Inferior parietal cortex (tissue), 1 donor: Measurements from ENCODE around the gene FAM89B.

ENCODE experiments used
- DNase-seq: peaks from one replicate; pipeline ENCODE4 v3.0.0-alpha.2; 2016; ENCODE audit errors: extremely low spot score

The FAM89B gene

DNA sequence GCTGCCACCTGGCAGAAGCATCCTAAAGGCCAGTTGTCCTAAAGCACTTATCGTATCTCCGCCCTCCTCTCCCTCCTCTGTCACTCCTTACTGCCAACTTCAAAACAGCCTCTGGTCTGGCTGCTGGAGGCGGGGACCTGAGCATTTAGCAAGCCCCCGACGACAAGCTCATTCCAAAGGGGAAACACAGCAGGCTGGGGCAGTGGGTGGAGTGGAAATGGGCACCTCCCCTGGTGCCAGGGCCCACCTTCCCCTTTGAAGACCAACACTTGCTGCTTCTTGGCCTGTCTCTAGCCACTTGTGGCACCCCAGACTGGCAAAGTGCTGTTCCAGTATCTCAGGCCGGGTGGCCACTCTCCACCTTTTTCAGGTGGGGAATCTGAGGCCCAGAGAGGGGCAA is 38.1 kb downstream of the FAM89B start:
- no peak for DNase-seq

DNA sequence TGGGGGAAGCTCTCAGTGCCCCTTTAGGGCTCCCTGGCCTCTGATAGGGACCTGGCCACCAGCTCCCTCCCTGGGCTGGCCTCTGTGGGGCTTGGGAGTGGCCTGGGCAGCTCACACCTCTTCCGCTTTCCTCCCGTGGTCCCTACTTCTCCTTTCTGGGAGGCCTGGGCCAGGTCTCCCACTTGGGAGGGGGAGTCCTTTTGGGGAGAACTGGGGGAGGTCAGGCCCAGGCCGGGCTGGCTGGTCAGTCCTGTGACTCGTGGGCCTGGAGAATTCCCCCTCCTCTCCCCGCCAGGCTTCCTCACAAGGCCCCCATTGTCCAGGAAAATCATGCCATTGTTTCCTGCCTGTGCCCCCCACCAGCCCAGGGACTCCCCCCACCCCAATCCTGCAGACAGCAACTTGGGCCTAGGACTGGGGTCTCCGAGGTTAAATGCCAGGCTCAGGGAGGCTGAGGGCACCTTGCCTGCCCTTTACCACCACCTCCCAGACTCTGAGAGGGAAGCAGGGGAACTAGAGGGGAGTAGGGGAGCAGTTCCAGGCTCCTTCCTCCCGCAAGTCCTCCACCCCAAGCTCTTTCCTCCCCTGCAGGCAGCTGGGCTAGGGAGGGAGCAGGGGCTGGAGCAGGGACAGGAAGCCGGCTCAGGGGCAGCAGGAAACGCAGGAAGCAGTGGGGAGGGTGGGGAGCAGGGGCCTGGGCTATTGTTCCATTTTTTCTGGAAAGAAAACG is 38.9 kb downstream of the FAM89B start:
- peak; percentile 62 for DNase-seq

DNA sequence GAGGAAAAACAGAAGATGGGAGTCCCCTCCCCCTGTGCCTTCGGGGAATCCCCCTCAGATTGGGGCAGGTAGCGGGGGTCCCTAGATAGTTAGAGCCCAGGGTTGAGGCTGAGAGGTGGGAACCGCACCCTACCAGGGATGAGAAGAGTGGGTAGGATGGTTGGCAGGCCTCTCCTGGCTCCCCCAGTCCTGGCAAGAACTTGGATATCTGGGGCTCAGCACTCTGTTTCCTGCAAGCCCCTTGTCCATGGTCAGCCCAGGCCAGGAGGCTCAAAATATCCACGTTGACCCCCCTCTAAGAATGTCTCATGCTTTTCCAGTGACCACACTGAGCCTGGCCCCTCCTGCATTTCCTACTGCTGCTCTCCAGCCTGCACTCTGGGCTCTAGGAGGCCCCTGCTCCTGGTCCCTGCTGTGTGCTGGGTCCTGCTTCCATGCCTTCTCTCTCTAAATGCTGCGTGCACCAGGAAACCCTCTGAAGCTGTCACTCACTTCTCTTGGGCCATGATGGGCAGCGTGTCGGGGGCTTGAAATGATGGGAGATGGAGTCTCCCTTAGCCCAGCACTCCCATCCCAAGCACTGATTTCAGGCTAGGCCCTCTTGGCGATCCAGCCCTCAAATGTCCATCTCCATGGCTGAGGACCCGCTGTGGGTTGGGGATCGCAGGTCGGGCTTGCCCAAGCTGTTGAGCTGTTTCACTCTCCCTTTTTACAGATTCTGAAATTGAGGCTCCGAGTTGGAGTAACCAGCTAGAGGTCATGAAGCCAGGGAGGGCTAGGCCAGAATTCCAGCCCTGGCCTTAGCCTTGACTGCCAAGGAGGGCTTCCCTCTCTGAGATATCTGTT is 39.6 kb downstream of the FAM89B start:
- no peak for DNase-seq

DNA sequence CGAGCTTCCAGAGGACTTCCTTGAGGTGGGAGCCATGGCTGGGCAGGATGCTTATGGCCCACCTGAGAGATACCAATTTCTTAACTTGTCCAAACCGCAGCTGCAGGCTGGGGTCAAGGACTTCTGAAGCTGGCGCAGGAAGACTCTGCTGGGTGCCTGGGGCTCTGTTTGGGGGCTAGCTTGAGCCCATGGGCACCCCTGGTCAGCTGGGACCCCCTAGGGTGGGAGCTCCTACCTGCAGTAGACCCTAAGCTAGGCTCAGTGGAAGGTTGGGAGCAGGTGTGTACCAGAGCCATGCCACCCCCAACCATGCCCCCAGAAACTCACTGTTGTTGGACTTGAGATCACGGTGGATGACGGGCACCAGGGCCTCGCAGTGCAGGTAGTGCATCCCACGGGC is 40.4 kb downstream of the FAM89B start:
- no peak for DNase-seq

DNA sequence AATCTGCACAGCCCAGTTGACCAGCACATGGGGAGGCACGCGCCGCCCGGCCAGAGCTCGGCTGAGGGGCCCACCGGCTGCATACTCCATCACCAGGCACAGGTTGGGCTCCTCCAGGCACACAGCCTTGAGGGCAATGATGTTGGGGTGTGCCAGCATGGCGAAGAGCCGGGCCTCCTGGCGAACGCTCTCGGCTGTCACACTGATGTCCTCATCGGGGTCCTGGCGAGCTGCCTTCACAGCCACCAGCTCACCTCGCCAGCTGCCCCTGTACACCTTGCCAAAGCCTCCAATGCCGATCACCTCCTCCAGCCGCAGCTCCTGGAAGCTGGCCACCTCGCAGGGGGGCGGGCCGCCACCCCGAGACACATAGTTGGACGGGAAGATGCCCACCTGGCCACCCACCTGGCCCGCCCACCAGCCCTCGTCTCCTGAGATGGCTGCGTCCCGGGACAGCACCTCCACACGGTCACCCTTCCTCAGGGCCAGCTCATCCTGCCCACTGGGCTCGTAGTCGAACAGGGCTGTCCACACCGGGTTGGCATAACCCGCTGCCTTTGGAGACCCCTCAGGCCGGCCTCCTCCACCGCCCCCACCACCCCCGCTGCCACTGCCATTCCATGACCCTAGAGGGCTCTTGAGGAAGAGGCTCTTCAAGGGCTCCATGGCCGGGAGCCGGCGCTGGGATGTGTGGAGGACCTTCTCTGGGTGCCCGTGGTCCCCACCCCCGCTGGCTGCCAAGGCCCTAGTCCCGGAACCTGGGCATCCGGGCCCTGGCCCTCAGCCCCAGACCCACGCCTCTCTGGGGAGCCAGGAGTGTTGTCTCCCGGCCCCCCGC is 41.0 kb downstream of the FAM89B start:
- DNase-seq = no peak

DNA sequence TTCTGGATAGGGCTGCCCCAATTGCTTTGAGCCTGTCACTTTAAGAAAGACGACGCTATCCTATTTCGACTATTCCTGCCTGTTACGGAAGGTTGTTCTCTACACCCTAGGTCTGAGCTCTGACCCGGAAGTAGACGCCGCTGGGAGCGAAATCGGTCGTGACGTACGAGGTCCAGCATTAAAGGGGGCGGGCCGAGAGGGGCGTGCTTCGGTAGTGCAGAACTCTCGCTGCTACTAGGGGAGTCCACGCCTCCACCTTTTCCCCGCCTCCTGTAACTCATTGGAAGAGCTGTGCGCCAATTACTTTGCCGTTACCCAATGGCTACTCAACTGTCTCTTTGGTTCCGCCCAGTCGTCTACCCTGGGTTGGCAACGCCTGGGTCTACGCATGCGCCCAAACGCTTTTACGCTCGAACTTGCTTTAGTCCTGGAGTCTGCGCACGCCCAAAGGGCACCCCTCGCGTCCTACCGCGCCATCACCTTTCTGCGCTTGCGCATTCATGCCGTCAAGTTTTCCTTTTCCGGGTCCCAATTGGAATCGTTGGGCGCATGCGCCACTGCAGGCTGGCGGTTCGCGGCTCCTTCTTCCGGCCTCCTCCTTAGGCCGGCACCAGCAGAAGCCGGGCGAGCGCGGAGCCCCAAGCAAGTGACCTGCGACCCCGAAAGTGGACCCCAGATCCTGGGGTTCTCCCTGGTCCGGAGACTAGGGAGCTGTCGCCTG is 43.1 kb downstream of the FAM89B start, which contains the start of gene PCNX3:
PCNX3 (plus strand) TSS at position 548 of the 721 bp plus-strand sequence. CDS start 536 bp downstream, outside the sequence.
- peak; percentile 100 for DNase-seq

DNA sequence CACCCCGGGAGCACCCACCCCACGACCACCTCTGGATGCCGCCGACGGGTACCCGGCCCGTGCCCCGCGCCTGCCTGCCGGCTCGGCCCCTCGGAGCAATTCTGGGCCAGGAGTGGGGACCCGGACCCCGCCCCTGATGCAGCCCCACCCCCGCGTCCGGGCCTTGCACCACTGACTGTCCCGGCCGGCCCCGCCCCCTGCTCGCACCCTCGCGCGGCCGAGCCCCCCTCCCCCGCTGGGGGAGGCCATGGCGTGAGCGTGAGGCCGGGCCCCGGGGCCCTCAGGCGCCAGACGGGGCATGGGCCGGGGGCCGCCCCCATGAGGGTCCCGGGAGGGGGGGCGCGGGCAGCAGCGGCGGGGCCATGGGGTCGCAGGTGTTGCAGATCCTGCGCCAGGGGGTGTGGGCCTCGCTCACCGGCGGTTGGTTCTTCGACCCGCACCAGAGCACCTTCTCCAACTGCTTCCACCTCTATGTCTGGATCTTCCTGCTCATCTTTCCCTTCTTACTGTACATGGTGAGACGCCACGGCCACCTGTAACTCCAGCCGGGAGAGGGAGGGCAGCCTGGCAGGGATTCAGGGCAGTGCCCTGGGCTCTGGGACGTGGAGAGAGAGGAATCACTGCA is 43.7 kb downstream of the FAM89B start:
- DNase-seq = no peak

DNA sequence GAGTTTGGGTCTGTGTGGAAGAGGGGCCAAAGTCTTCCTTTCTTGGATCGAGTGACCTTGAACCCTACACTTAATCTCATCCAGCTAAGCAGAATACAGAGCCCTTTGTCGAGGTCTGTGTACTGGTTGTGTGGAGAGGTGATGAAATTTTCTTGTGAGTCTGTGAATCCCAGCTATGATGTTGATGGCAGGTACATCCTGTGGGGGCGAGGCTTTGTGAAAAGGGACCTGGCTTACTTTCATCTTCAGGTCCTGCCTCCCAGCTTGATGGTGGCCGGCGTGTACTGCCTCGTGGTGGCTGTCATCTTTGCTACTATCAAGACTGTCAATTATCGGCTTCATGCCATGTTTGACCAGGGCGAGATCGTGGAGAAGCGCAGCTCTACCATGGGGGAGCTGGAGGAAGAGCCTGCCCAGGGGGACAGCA is 44.2 kb downstream of the FAM89B start:
- DNase-seq = no peak

DNA sequence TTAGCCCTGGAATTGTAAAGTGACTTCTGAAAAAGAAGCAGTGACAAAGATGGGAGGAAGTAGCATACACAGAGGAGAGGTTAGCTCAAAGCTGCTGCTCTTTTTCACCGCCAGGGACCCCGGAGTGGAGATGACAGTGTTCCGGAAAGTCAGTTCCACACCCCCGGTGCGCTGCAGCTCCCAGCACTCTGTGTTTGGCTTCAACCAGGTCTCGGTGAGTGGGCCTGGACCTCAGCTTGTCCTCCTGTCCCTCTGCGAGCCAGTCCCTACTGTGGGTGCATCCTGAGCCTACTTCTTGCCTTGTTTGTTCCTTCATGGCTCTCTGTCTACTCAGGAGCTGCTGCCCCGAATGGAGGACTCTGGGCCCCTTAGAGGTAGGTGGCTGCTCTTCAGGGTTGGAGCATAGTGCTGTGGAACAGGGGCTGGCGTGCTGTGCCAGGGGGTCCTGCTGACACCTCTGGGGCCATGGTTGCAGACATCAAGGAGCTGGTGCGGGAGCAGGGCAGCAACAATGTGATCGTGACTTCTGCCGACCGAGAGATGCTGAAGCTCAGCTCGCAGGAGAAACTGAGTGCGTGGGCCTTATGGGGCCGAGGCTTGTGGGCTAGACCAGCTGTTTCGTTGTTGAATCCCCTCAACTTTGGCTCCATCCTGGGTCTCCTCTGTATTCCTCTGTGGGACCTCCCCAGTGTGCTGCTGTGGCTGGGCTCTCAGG is 45.0 kb downstream of the FAM89B start:
- no peak for DNase-seq

DNA sequence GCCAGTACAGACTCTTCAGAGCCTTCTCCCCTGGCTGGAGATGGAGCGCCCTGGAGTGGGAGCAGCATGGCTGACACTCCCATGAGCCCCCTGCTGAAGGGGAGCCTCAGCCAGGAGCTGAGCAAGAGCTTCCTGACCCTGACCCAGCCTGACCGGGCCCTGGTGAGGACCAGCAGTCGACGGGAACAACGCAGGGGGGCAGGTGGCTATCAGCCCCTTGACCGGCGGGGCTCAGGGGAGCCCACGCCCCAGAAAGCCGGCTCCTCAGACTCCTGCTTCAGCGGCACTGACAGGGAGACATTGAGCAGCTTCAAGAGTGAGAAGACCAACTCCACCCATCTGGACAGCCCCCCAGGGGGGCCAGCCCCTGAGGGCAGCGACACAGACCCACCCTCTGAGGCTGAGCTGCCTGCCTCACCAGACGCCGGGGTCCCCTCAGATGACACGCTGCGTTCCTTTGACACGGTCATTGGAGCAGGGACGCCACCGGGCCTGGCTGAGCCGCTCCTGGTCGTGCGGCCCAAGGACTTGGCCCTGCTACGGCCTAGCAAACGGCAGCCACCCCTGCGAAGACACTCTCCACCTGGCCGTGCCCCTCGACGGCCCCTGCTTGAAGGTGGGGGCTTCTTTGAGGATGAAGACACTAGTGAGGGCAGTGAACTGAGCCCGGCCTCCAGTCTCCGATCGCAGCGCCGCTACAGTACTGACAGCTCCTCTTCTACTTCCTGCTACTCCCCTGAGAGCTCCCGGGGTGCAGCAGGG is 45.8 kb downstream of the FAM89B start:
- no peak for DNase-seq

DNA sequence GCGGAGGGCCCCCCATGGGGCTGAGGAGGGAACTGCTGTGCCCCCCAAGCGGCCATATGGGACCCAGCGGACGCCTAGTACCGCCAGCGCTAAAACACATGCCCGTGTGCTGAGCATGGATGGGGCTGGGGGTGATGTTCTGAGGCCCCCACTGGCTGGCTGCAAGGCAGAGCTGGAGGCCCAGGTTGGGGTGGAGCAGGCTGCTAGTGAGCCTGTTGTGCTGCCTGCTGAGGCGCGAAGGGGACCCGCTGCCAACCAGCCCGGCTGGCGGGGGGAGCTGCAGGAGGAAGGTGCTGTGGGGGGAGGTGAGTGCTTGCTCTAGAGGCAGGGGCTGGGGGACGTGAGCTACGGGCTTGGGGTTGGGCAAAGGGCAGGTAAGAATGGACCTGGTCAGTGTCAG is 46.4 kb downstream of the FAM89B start:
- no peak for DNase-seq

DNA sequence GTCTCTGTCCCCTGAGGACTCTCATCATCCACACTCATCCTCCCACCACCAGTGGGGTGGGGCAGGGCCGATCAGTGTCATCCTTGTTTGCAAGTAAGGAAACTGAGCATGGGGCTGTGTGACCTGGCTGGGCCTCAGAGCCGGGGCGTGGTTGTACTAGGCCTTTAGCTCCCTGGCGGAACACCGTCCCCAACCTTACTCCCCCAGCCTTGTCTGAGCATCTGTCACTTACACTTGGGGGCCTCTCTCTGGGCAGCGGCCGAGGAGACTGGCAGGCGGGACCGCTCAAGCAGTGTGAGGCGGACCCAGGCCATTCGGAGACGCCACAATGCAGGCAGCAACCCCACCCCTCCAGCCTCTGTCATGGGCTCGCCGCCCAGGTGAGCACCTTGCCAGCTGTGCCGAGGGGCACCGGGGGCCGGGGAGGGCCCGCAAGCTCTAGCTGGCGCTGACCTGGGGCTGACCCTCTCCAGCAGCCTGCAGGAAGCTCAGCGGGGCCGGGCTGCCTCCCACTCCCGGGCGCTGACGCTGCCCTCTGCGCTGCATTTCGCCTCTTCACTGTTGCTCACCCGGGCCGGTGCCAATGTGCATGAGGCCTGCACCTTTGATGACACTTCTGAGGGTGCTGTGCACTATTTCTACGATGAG is 47.1 kb downstream of the FAM89B start:
- no peak for DNase-seq

DNA sequence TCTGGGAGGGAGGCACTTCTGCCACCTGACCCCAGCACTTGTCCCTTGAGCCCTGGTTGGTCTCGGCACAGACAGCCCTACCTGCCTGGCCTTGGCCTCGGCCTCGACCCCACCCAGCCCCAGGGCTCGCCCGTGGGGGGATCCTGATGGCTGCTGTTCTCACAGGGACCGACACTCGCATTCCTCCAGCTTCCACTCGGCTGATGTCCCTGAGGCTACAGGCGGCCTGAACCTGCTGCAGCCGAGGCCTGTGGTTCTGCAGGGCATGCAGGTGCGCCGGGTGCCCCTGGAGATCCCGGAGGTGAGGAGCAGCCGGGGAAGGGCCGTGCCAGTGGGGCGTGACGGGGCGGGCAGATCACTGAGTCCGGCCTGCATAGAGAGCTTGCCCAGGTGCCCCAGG is 48.3 kb downstream of the FAM89B start:
- DNase-seq = no peak

DNA sequence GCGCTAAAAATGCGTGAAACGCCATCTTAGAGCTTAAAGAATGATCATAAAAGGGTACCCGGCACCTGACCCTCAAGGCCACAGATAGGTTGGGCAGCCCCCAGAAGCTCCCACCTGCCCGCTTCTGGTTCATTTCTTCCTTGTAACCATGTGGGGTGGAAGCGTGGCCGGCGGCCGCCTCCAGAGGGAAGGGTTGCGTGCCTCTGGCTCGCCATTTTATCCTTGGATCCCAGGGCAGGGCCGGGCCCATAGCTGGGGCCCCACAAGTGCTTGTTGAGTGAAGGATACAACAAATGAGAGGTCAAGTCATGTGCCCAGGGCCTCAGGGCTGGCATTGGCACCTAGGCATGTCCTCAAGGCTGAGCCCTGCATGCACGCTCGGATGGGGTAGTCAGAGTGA is 49.1 kb downstream of the FAM89B start:
- DNase-seq = no peak

DNA sequence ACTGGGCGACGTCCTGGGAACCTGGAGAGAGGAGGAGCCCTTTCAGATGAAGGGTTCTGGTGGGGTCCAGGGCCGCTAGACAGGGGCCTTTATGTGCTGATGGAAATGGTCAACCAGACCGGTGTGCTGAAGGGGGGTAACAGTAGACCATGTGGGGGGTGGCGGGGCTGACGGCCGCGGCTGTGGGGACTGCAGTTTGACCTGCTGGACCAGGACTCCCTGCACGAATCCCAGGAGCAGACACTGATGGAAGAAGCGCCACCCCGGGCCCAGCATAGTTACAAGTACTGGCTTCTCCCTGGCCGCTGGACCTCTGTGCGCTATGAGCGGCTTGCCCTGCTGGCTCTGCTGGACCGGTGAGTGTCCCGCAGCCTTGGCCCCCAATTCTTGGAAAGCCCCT is 49.7 kb downstream of the FAM89B start:
- no peak for DNase-seq

DNA sequence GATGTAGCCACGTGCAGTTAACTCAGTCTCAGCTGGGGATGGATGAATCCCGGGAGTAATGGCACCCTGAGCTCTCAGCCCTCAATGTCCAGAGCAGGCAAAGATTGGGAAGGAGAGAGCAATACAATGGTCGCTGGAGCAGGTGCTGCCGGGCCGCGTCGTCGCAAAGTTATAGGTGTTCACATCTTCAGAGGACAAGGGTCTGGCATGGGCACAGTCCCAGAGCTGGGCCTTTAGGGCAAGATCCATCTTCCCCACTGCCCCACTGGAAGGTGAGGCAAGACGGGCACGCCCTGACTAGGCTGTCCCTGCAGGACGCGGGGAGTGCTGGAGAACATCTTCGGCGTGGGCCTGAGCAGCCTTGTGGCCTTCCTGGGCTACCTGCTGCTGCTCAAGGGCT is 50.8 kb downstream of the FAM89B start:
- DNase-seq = no peak
